ENCODE results near the gene MANBA. TPM values are rescaled to one million over a fixed set of nuclear protein-coding genes. Genes with fewer than 3 reads are reported as not detected.

The MANBA gene
- total and polyA plus RNA-seq, 2 of the 4 experiments (the other 2 are of a cell fraction) = 11.5 to 17.2 TPM

DNA sequence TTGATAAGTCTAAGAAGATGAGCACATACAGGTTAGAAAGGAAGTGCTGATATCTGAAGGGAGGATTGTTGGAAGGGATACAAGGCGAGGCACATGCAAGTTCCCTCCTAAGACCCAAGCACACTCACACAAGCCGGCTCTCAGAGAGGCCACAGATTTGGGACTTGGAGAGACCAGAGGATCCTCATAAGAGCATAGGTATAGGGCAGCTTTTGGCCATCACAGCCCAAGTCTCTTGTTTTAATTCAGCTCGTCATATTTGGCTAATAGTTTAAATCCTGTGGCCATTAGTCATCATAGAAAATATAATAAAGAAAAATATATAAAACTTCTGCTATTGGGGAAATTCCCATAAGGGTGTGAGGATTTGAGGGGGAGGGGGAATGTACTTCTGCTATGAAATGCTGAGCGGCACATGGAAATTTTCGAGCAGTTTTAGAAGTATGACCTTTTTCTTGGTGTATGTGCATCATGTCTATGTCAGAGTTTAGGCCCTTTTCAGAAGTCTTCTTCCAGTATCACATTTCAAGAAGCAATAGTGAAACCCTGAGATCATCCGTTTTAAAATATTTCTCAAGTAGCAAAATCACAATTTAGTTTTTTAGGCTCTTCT is 161.9 kb downstream of the MANBA start:
- no peak overlapping the region for H3K4me2 ChIP-seq (ENCODE audit: low read depth, low read length)
- H4K20me1 ChIP-seq (ENCODE audit: insufficient read depth, low read length) = no peaks in the 10 kb centered on the region
- TF ChIP-seq CHD1 (IDR thresholded peaks at IDR 0.05; ENCODE audit: low read depth, low read length) (no peak), CEBPB (IDR thresholded peaks at IDR 0.05; ENCODE audit: low read depth, low read length) (no peak), BHLHE40 (IDR thresholded peaks at IDR 0.05; ENCODE audit: low read depth, low read length) (no peak), POLR2A (IDR thresholded peaks at IDR 0.05; ENCODE audit: low read depth, low read length) (no peak), NFE2L2 (IDR thresholded peaks at IDR 0.05; ENCODE audit: low read depth, low read length) (no peak), MAFK (IDR thresholded peaks at IDR 0.05; ENCODE audit: low read depth, low read length) (no peak), RAD21 (IDR thresholded peaks at IDR 0.05; ENCODE audit: low read length) (no peak), FOS (IDR thresholded peaks at IDR 0.05; ENCODE audit: low read depth, low read length) (no peak), MAZ (IDR thresholded peaks at IDR 0.05; ENCODE audit: borderline replicate concordance, low read depth, low read length) (no peak), SMC3 (IDR thresholded peaks at IDR 0.05; ENCODE audit: low read depth, low read length) (no peak), MXI1 (IDR thresholded peaks at IDR 0.05; ENCODE audit: borderline replicate concordance, low read depth, low read length) (no peak), RCOR1 (IDR thresholded peaks at IDR 0.05; ENCODE audit: insufficient replicate concordance, low read length) (no peak)
- TF ChIP-seq, protein P1, sequence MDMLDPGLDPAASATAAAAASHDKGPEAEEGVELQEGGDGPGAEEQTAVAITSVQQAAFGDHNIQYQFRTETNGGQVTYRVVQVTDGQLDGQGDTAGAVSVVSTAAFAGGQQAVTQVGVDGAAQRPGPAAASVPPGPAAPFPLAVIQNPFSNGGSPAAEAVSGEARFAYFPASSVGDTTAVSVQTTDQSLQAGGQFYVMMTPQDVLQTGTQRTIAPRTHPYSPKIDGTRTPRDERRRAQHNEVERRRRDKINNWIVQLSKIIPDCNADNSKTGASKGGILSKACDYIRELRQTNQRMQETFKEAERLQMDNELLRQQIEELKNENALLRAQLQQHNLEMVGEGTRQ (IDR thresholded peaks at IDR 0.05; ENCODE audit: low read depth, low read length) = no peak
- TF ChIP-seq, protein P2, sequence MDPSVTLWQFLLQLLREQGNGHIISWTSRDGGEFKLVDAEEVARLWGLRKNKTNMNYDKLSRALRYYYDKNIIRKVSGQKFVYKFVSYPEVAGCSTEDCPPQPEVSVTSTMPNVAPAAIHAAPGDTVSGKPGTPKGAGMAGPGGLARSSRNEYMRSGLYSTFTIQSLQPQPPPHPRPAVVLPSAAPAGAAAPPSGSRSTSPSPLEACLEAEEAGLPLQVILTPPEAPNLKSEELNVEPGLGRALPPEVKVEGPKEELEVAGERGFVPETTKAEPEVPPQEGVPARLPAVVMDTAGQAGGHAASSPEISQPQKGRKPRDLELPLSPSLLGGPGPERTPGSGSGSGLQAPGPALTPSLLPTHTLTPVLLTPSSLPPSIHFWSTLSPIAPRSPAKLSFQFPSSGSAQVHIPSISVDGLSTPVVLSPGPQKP (IDR thresholded peaks at IDR 0.05; ENCODE audit: borderline replicate concordance, low read depth, low read length) = no peak
- TF ChIP-seq, protein P3, sequence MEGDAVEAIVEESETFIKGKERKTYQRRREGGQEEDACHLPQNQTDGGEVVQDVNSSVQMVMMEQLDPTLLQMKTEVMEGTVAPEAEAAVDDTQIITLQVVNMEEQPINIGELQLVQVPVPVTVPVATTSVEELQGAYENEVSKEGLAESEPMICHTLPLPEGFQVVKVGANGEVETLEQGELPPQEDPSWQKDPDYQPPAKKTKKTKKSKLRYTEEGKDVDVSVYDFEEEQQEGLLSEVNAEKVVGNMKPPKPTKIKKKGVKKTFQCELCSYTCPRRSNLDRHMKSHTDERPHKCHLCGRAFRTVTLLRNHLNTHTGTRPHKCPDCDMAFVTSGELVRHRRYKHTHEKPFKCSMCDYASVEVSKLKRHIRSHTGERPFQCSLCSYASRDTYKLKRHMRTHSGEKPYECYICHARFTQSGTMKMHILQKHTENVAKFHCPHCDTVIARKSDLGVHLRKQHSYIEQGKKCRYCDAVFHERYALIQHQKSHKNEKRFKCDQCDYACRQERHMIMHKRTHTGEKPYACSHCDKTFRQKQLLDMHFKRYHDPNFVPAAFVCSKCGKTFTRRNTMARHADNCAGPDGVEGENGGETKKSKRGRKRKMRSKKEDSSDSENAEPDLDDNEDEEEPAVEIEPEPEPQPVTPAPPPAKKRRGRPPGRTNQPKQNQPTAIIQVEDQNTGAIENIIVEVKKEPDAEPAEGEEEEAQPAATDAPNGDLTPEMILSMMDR (conservative IDR thresholded peaks at IDR 0.05; ENCODE audit: low read depth, low read length) = no peak
- peaks cover 8% of the 10 kb centered on the region for H3K9me1 ChIP-seq (ENCODE audit: insufficient read depth, low read length)
- no peak overlapping the region; the same call in 1 of the 2 replicates for H3K18ac ChIP-seq (ENCODE audit: low read depth, low read length)
- no peak overlapping the region for H3K27ac ChIP-seq (ENCODE audit: insufficient read depth, low read length)
- H3K14ac ChIP-seq (replicated peaks; ENCODE audit: low read depth, low read length) = no peak overlapping the region
- peaks cover 0 to 3% of the 10 kb centered on the region in 2 experiments; a peak in 2 of 4 replicates for H3K79me1 ChIP-seq (ENCODE audit: low read depth in 1 of 2, low read length in 2 of 2)
- WGBS, 2 experiments (ENCODE audit: extremely low coverage in 2 of 2, insufficient read length in 1 of 2) = no CpG with 5 or more reads among the region's 6 CpGs
- no peaks in the 10 kb centered on the region for H3K9me3 ChIP-seq (ENCODE audit: control insufficient read depth, insufficient read depth, low read length)
- no peak overlapping the region for H2AK5ac ChIP-seq (ENCODE audit: low read depth, low read length)
- H3K23ac ChIP-seq (ENCODE audit: low read depth, low read length) = no peak overlapping the region
- BruUV-seq (replicated peaks) = no TSS peak
- no peak overlapping the region for H4K91ac ChIP-seq (ENCODE audit: insufficient read depth, low read depth, low read length)
- H4K5ac ChIP-seq (ENCODE audit: low read depth, low read length) = no peak overlapping the region; the same call in 1 of the 2 replicates
- no peak overlapping the region for H3K4ac ChIP-seq (ENCODE audit: low read depth, low read length)
- no peaks in the 10 kb centered on the region for H3K27me3 ChIP-seq (ENCODE audit: control insufficient read depth, insufficient read depth, low read length)
- no peak overlapping the region for H2BK20ac ChIP-seq (ENCODE audit: low read depth, low read length)
- peak; percentile 52 for ATAC-seq (ENCODE audit: low read depth)
- H2BK5ac ChIP-seq (ENCODE audit: low read depth, low read length, poor library complexity, severe bottlenecking) = no peak overlapping the region
- H2BK15ac ChIP-seq (ENCODE audit: low read depth, low read length) = no peak overlapping the region
- no peak overlapping the region for H3K56ac ChIP-seq (ENCODE audit: extremely low read depth, insufficient read depth, low read length)
- in situ Hi-C loops (cut with MboI; ENCODE audit: low sequenced_read_pairs) = no loop called here
- H3K4me1 ChIP-seq (ENCODE audit: control insufficient read depth, insufficient read depth, low read length) = peaks cover 11% of the 10 kb centered on the region
- no peak overlapping the region for H2AFZ ChIP-seq (replicated peaks; ENCODE audit: low read length, poor library complexity)
- no peak overlapping the region for H2AK9ac ChIP-seq (replicated peaks; ENCODE audit: low read depth, low read length, poor library complexity)
- ChIA-PET CTCF (no interaction called here), POLR2A (ENCODE audit: unreplicated experiment) (no interaction called here)
- peak; percentile 55 for DNase-seq
- H3K36me3 ChIP-seq (ENCODE audit: control insufficient read depth, insufficient read depth, low read length) = peaks cover 25% of the 10 kb centered on the region
- no peak overlapping the region for H3K4me3 ChIP-seq (ENCODE audit: insufficient read depth, low read depth, low read length)
- intact Hi-C loops (cut with micrococcal nuclease) = loop anchor here (10.0 kb wide), 1 partner anchor 94 kb away; the partner anchor contains the start of gene NFKB1
- no peak overlapping the region for H3K9ac ChIP-seq (ENCODE audit: low read depth, low read length)
- no peak overlapping the region for H4K8ac ChIP-seq (ENCODE audit: low read depth in 2 of 2, low read length in 2 of 2)
- dilution Hi-C loops (cut with HindIII; ENCODE audit: low sequenced_read_pairs, unreplicated experiment) = no loop called here
- no peak overlapping the region for H2BK120ac ChIP-seq (ENCODE audit: low read depth, low read length)
